Stomach (tissue), 4 donors: ENCODE results near the gene LVRN.

ENCODE experiments used
- CTCF ChIP-seq, 7 experiments: fragments of 450-650 bp in 4 of 7; fragments of 200-600 bp in 3 of 7; sonication (generic) in 3 of 7; IDR thresholded peaks; one replicate each; pipeline ENCODE4 v1.5.1; 2016 to 2019; ENCODE audit warnings: antibody characterized with exemption in 7 of 7, control low read depth in 2 of 7, mild to moderate bottlenecking in 1 of 7
- EP300 ChIP-seq: sonication (generic); formaldehyde crosslinking; IDR thresholded peaks from one replicate; pipeline ENCODE4 v1.6.1; 2017; ENCODE audit warnings: antibody characterized with exemption
- POLR2A ChIP-seq, 4 donors: fragments of 450-650 bp; IDR thresholded peaks; one replicate each; pipeline ENCODE4 v1.6.1; 2016; ENCODE audit warnings: antibody characterized with exemption in 4 of 4, control low read depth in 2 of 4, mild to moderate bottlenecking in 1 of 4, moderate library complexity in 1 of 4

GRCh38 chr5:116037236-116037822 lies 75.1 kb downstream of the LVRN start:
- TF ChIP-seq EP300, result no peak
- TF ChIP-seq CTCF (IDR thresholded peaks at IDR 0.05), result no peak
- TF ChIP-seq POLR2A (IDR thresholded peaks at IDR 0.05), result no peak
